Activated CD4-positive, CD25-positive, alpha-beta regulatory T cell treated with anti-CD3 and anti-CD28 coated beads, Interleukin-2, amount 50 U/mL, for 16 hours (primary cell): ENCODE data around the gene FBXO9.

ENCODE experiments used
- DNase-seq: peaks from one replicate; pipeline ENCODE4 v3.0.0-alpha.2; 2020; ENCODE audit warnings: low read depth, low spot score

Gene FBXO9

GRCh38 chr6:53095270-53095669 is 30.1 kb downstream of the FBXO9 start:
- DNase-seq: no peak

- no peak for DNase-seq
Observed at GRCh38 chr6:53095716-53096115, 30.5 kb downstream of the FBXO9 start.

GRCh38 chr6:53100561-53100960 is 35.4 kb downstream of the FBXO9 start:
- no peak for DNase-seq

GRCh38 chr6:53101006-53101405 is 35.8 kb downstream of the FBXO9 start:
- no peak for DNase-seq

GRCh38 chr6:53103993-53104675 is 38.9 kb downstream of the FBXO9 start:
- no peak for DNase-seq

GRCh38 chr6:53104916-53105315 is 39.7 kb downstream of the FBXO9 start:
- DNase-seq: no peak

GRCh38 chr6:53107091-53107490 is 41.9 kb downstream of the FBXO9 start:
- no peak for DNase-seq

- no peak for DNase-seq
Observed at GRCh38 chr6:53109612-53110011, 44.4 kb downstream of the FBXO9 start.

- no peak for DNase-seq
Observed at GRCh38 chr6:53111865-53112264, 46.7 kb downstream of the FBXO9 start.

GRCh38 chr6:53112404-53112803 is 47.2 kb downstream of the FBXO9 start:
- DNase-seq: no peak

GRCh38 chr6:53112871-53113270 is 47.7 kb downstream of the FBXO9 start:
- DNase-seq: no peak

GRCh38 chr6:53113742-53114141 is 48.5 kb downstream of the FBXO9 start:
- no peak for DNase-seq

GRCh38 chr6:53115113-53115512 is 49.9 kb downstream of the FBXO9 start:
- no peak for DNase-seq

- DNase-seq: no peak
Observed at GRCh38 chr6:53115741-53116140, 50.5 kb downstream of the FBXO9 start.

- DNase-seq: no peak
Observed at GRCh38 chr6:53119349-53119748, 54.1 kb downstream of the FBXO9 start.

GRCh38 chr6:53119772-53120409 is 54.7 kb downstream of the FBXO9 start:
- DNase-seq: no peak

GRCh38 chr6:53124131-53124800 is 59.1 kb downstream of the FBXO9 start:
- no peak for DNase-seq

GRCh38 chr6:53125276-53125675 is 60.1 kb downstream of the FBXO9 start:
- DNase-seq: no peak

- no peak for DNase-seq
Observed at GRCh38 chr6:53128842-53129241, 63.6 kb downstream of the FBXO9 start.

GRCh38 chr6:53130569-53131290 is 65.5 kb downstream of the FBXO9 start:
- DNase-seq: no peak

GRCh38 chr6:53133961-53134360 is 68.8 kb downstream of the FBXO9 start:
- no peak for DNase-seq

- DNase-seq: no peak
Observed at GRCh38 chr6:53134601-53135235, 69.5 kb downstream of the FBXO9 start.
